PFSK-1 (cell line): ENCODE results near the gene ADTRP.

Source experiments
- POLR2AphosphoS5 ChIP-seq: IDR thresholded peaks from 2 replicates; pipeline ENCODE4 v1.6.1; 2012; ENCODE audit warnings: low read depth, mild to moderate bottlenecking, control low read depth, low read length, moderate library complexity
- TAF1 ChIP-seq: IDR thresholded peaks from 2 replicates; pipeline ENCODE4 v1.6.1; 2012; ENCODE audit warnings: low read length, control low read depth, borderline replicate concordance; ENCODE audit not compliant: insufficient read depth

GRCh38 chr6:11754625-11755271 lies 23.9 kb downstream of the ADTRP start:
- TF ChIP-seq TAF1 (no peak), POLR2AphosphoS5 (no peak)
